BE2C (cell line): Measurements from ENCODE around the gene RETN.

Experiments used
- DNase-seq: peaks from one replicate; pipeline ENCODE4 v3.0.0-alpha.2; 2020
- H3K27me3 ChIP-seq: fragments of 250-450 bp; sonication (Bioruptor Pico); 2 replicates; pipeline ENCODE4 v1.5.1; 2020; ENCODE audit warnings: mild to moderate bottlenecking
- H3K36me3 ChIP-seq: fragments of 250-450 bp; sonication (Bioruptor Pico); 2 replicates; pipeline ENCODE4 v1.5.1; 2020; ENCODE audit warnings: mild to moderate bottlenecking
- H3K4me1 ChIP-seq: fragments of 250-450 bp; sonication (Bioruptor Pico); 2 replicates; pipeline ENCODE4 v1.5.1; 2020
- H3K4me3 ChIP-seq: 2 replicates; pipeline ENCODE4 v1.5.1; 2011; ENCODE audit warnings: low read depth, low read length
- H3K9me3 ChIP-seq: fragments of 250-450 bp; sonication (Bioruptor Pico); 2 replicates; pipeline ENCODE4 v1.5.1; 2020
- TF ChIP-seq, protein P1 (sequence below): IDR thresholded peaks from 2 replicates; pipeline ENCODE4 v1.5.1; 2012; ENCODE audit warnings: mild to moderate bottlenecking, low read depth, low read length

Gene RETN

GRCh38 chr19:7701654-7702457 is 33.0 kb downstream of the RETN start, which contains the start of gene FCER2:
Gene FCER2 (minus strand): TSS chr19:7702131. CDS start chr19:7699760, 2,371 bp downstream.
- no peak within 1 kb of the TSS for H3K4me3 ChIP-seq
- H3K4me1 ChIP-seq: no peaks in the 10 kb centered on the region
- TF ChIP-seq, protein P1, sequence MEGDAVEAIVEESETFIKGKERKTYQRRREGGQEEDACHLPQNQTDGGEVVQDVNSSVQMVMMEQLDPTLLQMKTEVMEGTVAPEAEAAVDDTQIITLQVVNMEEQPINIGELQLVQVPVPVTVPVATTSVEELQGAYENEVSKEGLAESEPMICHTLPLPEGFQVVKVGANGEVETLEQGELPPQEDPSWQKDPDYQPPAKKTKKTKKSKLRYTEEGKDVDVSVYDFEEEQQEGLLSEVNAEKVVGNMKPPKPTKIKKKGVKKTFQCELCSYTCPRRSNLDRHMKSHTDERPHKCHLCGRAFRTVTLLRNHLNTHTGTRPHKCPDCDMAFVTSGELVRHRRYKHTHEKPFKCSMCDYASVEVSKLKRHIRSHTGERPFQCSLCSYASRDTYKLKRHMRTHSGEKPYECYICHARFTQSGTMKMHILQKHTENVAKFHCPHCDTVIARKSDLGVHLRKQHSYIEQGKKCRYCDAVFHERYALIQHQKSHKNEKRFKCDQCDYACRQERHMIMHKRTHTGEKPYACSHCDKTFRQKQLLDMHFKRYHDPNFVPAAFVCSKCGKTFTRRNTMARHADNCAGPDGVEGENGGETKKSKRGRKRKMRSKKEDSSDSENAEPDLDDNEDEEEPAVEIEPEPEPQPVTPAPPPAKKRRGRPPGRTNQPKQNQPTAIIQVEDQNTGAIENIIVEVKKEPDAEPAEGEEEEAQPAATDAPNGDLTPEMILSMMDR: no peak
- DNase-seq: no peak
- H3K9me3 ChIP-seq: no peaks in the 10 kb centered on the region
- H3K27me3 ChIP-seq: peaks cover 20% of the 10 kb centered on the region
- no peaks in the 10 kb centered on the region for H3K36me3 ChIP-seq

- no peak overlapping the region for H3K4me3 ChIP-seq
- H3K27me3 ChIP-seq: peaks cover 12% of the 10 kb centered on the region
- H3K9me3 ChIP-seq: no peaks in the 10 kb centered on the region
- H3K4me1 ChIP-seq: no peaks in the 10 kb centered on the region
- no peaks in the 10 kb centered on the region for H3K36me3 ChIP-seq
- DNase-seq: no peak
- TF ChIP-seq, protein P1: no peak
Measured at GRCh38 chr19:7703332-7703731, 34.5 kb downstream of the RETN start.

GRCh38 chr19:7704280-7705060 is 35.6 kb downstream of the RETN start:
- H3K36me3 ChIP-seq: no peaks in the 10 kb centered on the region
- TF ChIP-seq, protein P1: no peak
- no peak for DNase-seq
- no peaks in the 10 kb centered on the region for H3K4me1 ChIP-seq
- H3K9me3 ChIP-seq: no peaks in the 10 kb centered on the region
- no peak overlapping the region for H3K4me3 ChIP-seq
- peaks cover 6% of the 10 kb centered on the region for H3K27me3 ChIP-seq

GRCh38 chr19:7705387-7706187 is 36.7 kb downstream of the RETN start:
- no peaks in the 10 kb centered on the region for H3K9me3 ChIP-seq
- H3K4me1 ChIP-seq: no peaks in the 10 kb centered on the region
- DNase-seq: no peak
- no peaks in the 10 kb centered on the region for H3K36me3 ChIP-seq
- TF ChIP-seq, protein P1: no peak
- H3K27me3 ChIP-seq: peaks cover 10% of the 10 kb centered on the region
- no peak overlapping the region for H3K4me3 ChIP-seq

DNA sequence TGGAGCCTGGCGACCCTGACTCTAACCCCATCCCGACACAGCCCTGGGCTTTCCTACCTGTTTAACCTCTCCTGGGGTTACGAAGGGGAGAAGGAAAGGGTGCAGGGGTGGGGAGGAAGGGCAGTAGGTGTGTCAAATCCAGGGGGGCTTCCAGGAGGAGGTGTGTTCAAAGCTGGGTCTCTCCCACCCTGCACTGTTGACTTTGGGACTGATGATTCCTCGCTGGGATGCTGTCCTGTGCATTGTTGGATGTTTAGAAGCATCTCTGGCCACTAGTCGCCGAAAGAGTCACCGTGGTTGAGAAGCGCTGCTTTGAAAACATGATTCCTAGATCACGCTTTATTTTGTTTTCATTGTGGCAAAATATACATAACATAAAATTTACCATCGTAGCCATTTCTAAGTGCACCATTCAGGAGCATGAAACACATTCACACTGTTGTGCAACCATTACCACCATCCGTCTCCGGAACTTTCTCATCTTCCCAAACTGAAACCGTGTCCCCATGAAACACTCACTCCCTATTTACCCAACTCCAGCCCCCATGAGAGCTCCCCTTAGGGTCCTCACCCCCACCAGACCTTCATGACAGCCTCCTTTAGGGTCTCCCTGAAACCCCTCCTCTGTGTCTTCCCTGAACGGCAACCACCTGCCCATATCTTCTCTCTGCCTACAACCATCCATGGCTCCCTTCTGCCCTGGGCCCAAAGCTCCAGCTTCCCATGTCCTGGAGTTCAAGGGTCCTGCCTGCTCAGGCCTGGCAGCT is 37.5 kb downstream of the RETN start:
- Histone ChIP-seq H3K9me3 (no peaks in the 10 kb centered on the region), H3K36me3 (no peaks in the 10 kb centered on the region), H3K4me3 (no peak overlapping the region), H3K27me3 (peaks cover 10% of the 10 kb centered on the region), H3K4me1 (no peaks in the 10 kb centered on the region)
- TF ChIP-seq, protein P1: no peak
- no peak for DNase-seq
